NCI-H2196 treated with DMSO at 0.1 percent for 48 hours (cell line): ENCODE data around the gene XPR1.

ENCODE experiments used
- DNase-seq: peaks from one replicate; lab custom pipeline; 2025; ENCODE audit not compliant: unreplicated experiment; lab: John Stamatoyannopoulos, UW

The XPR1 gene

GRCh38 chr1:180631766-180632325 is at the start of gene XPR1:
Gene XPR1 (plus strand): TSS chr1:180632022. CDS start chr1:180632202, 180 bp downstream.
- peak; percentile 96 for DNase-seq

DNA sequence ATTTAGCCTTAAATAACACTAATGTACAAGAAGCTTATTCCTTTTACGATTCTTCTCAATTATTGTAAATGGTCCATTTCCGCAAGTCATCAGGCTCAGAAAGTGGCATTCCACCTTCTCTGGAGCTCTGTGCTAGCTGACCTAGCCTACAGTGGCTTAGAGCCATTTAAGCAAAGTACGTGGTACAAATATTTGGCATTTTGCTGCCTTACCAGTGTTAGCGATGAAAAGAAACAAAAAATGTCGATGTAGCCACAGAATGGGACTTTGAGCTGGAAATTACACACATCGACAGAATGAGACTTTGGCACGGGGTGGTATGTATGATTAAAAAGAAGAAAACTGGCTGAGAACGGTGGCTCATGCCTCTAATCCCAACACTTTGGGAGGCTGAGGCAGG is 47.0 kb upstream of the XPR1 start:
- no peak for DNase-seq

DNA sequence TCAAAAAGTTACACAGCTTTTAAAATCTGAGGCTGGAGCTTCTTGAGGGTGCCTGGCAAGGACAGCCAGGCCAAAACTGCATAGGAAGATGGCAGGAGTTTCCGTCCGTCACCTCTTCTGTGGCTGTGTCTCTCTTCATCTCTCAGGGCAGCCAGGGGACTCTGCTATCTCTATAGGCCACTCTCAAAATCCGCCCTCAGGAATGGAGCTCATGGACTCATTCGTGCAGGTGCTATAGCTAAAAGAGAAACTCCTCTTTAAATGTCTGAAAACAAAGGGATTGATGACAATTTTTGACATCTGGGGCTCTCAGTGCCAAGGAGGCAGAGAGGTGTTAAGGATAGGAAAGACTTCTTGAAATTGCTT is 45.8 kb upstream of the XPR1 start:
- no peak for DNase-seq

DNA sequence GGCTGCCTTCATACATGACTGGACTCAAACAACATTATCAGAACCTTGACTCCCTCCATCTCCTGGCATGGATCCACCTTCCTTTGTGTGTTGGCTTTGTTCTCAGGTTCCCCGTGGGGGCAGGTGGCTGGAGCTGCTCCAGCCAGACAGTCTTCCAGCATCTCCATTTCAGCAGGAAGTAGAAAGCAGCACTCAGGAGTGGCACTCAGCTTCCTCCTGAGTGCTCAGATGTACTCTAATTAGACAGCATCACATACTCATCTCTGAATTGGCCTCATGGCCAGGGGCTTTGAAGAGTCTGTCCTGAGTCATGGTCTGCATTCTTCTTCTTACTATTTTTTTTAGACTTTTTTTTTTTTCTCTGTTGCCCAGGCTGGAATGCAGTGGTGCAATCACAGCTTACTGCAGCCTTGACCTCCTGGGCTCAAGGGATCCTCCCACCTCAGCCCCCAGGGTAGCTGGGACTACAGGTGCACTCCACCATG is 45.1 kb upstream of the XPR1 start:
- peak; percentile 93 for DNase-seq

DNA sequence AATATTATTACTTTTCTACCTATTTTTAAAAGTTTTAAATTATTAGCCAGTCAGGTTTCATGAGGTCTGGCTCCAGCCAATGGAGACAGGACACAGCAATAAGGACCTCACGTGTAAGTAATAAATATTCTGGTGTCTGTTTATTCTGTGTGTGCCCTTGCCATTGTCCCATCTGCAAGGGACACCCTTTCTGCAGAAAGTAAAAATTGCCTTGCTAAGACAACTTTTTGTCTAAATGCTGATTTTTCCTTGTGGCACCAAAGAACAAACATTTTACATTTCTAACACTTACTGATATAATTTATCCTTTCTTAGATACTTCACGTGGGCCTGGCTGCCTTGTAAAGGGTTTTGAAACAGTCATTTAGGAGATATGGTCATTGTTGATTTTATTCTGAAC is 43.7 kb upstream of the XPR1 start:
- no peak for DNase-seq

GRCh38 chr1:180590889-180591288 is 40.9 kb upstream of the XPR1 start:
- no peak for DNase-seq

- DNase-seq, result no peak
Observed at GRCh38 chr1:180593382-180593781, 38.4 kb upstream of the XPR1 start.

DNA sequence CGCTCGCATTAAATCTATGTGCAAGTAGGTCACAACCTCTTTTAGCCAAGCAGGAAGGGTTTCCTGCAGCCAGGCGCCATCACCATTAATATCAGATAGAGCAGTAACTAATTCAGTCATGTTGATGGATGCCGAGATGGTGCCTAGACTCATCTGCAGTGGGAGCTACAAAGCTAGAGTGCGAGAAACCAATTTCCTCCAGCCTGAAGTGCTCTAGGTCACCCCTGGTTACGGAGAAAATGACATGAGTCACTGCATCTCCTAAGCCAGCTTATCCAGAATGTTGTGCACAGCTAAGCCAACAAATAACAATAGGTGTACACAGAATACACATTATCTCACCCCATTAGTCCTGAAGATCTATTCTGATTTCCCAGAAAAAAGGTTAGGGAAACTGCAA is 37.1 kb upstream of the XPR1 start:
- DNase-seq, result peak; percentile 11

- DNase-seq, result no peak
Observed at GRCh38 chr1:180595966-180596365, 35.9 kb upstream of the XPR1 start.

DNA sequence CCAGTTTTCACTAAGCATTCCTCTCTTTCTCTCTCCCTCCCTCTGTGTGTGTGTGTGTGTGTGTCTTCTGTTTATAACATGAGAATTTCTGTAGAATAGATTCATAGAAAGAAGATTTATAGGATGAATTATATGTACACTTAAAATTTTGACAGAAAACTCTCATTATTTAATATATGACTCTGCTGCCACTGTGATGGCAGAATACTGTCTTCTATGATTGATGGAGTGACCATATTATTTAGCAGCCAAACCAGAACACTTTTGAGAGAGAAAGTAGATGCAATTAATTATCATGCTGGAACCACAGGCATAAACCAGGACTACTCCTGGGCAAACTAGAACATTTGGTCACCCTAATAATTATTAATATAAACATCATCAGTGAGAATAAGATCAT is 34.3 kb upstream of the XPR1 start:
- DNase-seq, result no peak

DNA sequence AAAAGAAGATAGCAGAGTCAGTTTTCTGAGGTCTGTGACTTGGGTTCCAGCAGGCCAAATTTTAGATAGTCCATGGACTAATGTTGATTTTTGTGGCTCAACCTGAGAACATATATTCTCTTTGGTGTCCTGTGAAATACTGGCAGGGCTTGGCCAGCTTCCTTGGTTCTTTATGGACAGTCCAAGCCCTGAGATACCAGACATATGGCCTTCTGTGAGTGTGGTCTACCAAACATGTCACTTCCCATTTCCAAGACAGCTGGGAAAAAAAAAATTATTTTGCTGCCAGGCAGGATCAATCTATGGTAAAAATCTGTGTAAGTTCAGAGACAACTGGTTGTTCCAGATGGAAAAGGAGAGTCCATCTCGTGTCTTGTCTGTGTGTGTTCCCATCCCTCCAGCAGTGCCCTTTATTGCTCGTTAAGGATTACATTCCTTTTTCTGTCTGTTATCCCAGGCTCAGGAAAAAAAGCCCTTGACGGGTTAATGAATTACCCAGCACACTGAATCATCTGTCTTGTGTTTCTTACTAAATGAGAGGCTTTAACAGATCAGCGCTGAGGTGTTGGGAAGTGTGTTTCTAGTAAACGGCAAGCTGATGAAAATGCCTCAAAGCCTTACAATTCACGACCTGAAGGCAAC is 33.4 kb upstream of the XPR1 start:
- DNase-seq, result no peak

- DNase-seq, result no peak
Observed at GRCh38 chr1:180600343-180600742, 31.5 kb upstream of the XPR1 start.

GRCh38 chr1:180601512-180601911 is 30.3 kb upstream of the XPR1 start:
- no peak for DNase-seq

GRCh38 chr1:180603223-180603849 is 28.5 kb upstream of the XPR1 start:
- no peak for DNase-seq

- DNase-seq, result no peak
Observed at GRCh38 chr1:180603850-180604226, 28.0 kb upstream of the XPR1 start.

DNA sequence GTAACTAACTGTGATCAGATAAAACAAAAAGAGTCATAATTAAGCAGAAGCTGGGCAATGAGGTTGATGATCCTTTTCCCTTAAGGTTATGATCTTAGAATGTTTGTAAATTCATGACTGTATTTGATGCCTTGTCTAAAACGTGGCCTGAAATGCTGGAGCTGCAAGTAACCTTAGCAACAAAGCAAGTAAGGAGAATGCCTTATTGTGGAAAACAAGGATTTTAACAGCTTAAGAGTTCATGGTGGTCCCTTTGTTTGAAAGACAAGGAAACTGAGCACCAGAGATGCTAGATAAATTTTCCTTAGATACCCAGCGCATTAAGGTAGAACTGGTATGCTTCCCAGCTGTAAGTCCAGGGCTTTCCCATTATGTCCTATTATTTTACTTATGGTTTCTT is 25.7 kb upstream of the XPR1 start:
- DNase-seq, result no peak

DNA sequence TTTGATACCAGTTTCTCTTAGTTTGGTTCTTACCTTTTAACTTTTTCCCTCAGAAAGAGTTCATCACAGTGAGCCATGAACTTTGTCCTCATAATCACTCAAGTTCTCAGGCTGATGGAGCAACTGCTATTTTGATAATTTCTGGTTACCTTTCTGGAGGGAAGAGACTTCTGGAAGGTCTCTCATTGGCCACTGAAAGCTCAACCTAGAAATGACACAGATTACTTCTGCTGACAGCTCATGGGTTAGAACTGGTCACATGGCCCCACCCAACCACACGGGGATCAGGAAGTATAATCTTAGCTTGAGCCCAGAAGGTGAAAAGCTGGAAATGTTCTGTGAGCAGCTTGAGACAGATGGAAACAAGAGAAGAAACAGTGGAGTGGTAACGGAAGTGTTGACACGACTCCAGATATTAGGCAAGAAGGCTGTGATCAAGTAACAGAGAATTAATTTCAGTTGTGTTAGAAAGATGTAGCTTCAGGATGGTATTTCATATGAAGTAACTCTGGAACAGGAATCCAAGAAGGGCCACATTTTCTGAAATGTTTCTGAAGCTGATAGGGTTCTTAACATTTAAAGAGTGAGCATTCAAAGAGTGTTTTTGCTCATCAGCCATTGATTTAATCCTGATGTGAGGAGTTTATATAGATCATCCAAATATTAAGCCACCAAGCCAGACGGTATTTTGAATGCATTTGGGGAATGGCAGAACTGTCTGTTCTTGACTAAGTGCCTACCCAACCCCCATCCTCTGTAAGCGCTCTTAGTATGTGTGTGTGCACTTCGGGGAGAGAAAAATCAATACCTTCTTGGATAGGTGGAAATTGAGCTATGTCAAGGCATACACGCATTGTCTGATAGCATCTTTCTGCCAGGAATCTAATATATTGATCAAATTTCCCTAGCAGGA is 21.9 kb upstream of the XPR1 start:
- no peak for DNase-seq

DNA sequence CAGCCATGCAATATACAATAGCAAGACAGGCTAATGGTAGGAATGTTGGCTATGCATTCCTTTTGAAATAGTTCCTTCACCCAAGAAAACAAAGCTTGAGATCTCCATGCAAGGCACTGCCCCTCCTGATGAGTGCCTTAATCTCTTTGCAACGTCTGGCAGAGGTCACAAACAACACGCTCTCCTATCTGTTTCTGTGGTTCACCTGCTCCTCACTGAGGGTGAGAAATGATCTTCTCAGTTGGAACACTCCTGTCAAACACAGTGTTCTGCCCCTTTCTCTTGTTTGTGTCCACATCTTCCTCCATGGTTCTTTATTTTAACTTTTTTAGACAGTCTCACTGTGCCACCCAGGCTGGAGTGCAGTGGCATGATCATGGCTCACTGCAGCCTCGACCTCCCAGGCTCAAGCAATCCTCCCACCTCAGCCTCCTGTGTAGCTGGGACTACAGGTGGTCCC is 21.2 kb upstream of the XPR1 start:
- no peak for DNase-seq

- DNase-seq, result no peak
Observed at GRCh38 chr1:180611016-180611930, 20.5 kb upstream of the XPR1 start.

GRCh38 chr1:180612632-180613031 is 19.2 kb upstream of the XPR1 start:
- no peak for DNase-seq
